ENCODE data around the gene INTS7. TPM values are rescaled to one million over a fixed set of nuclear protein-coding genes. Genes with fewer than 3 reads are reported as not detected.

The INTS7 gene
- total RNA-seq, 1 donor from 2014 or later, result 9.5 TPM

DNA sequence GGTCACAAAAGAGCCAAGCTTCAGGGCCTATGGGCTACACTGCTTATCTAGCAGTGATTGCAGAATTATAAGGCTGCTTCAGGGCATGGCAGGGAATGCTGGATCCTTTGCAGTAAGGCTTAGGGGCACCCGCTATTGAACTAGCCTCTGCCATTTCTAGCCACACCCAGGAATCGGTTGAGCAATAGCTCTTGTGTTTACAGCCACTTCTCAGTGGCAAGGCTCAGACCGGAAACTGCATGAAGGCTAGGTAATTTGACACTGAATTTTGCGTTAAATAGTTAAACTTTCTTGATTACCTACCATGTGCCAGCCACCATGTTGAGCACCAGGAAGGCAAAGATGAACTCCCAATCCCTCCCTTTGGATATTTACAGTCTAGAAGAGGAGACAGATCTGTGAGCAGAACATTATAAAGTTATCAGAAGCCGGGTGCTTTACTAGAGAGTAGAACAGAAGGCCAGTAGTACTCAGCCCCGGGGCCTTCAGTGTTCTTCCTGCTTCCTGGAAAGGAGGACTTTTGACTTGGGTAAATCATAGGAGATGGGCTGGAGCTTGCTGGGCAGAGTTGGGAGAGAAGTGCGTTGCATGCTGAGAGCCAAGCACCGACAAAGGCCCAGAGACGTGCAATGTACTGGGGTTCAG lies 106.2 kb downstream of the INTS7 start:
- no peaks in the 10 kb centered on the region for H3K36me3 ChIP-seq
- DNase-seq, result no peak
- no peaks in the 10 kb centered on the region for H3K9me3 ChIP-seq (replicated peaks)

DNA sequence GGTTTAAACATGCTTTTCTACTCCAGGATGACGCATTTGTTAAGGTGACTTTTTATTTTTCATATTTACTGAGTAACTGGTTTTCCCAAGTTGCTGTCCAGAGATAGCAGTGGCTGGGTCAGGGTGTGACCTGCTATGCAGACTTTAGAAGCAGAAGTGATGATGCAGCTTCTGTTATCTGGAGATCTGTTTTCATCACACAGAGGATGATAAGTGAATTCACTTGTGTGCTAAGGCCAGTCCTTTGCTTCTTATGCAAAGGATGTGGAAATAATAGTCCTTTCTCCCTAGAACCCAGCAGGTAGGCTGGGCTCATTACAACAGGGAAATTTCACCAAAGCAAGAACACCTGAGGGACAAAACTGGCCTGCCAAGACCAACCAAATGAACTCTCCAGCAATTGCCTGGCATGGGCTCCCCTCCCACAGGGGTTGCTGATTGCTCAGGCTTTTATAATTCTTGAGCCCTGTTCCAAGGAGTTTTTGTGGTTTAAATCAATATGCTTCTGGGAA lies 107.0 kb downstream of the INTS7 start:
- peaks cover 7% of the 10 kb centered on the region for H3K27me3 ChIP-seq (ENCODE audit: low read depth)
- no peak overlapping the region for H3K27ac ChIP-seq (replicated peaks)
- H3K4me1 ChIP-seq, result peaks cover 11% of the 10 kb centered on the region
- no peaks in the 10 kb centered on the region for H3K36me3 ChIP-seq
- no peak for DNase-seq
- no peak overlapping the region for H3K4me3 ChIP-seq
- TF ChIP-seq, protein P1, sequence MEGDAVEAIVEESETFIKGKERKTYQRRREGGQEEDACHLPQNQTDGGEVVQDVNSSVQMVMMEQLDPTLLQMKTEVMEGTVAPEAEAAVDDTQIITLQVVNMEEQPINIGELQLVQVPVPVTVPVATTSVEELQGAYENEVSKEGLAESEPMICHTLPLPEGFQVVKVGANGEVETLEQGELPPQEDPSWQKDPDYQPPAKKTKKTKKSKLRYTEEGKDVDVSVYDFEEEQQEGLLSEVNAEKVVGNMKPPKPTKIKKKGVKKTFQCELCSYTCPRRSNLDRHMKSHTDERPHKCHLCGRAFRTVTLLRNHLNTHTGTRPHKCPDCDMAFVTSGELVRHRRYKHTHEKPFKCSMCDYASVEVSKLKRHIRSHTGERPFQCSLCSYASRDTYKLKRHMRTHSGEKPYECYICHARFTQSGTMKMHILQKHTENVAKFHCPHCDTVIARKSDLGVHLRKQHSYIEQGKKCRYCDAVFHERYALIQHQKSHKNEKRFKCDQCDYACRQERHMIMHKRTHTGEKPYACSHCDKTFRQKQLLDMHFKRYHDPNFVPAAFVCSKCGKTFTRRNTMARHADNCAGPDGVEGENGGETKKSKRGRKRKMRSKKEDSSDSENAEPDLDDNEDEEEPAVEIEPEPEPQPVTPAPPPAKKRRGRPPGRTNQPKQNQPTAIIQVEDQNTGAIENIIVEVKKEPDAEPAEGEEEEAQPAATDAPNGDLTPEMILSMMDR (IDR thresholded peaks at IDR 0.05; ENCODE audit: borderline replicate concordance), result no peak
- intact Hi-C loops (cut with micrococcal nuclease), result no loop called here
- no peaks in the 10 kb centered on the region for H3K9me3 ChIP-seq (replicated peaks)

More for the DNA sequence above, 106.2 kb downstream of the INTS7 start:
- H3K4me3 ChIP-seq, result no peak overlapping the region
- intact Hi-C loops (cut with micrococcal nuclease), result no loop called here
- peaks cover 7% of the 10 kb centered on the region for H3K27me3 ChIP-seq (ENCODE audit: low read depth)
- TF ChIP-seq, protein P1 (IDR thresholded peaks at IDR 0.05; ENCODE audit: borderline replicate concordance), result no peak
- peaks cover 11% of the 10 kb centered on the region for H3K4me1 ChIP-seq
- H3K27ac ChIP-seq (replicated peaks), result no peak overlapping the region

DNA sequence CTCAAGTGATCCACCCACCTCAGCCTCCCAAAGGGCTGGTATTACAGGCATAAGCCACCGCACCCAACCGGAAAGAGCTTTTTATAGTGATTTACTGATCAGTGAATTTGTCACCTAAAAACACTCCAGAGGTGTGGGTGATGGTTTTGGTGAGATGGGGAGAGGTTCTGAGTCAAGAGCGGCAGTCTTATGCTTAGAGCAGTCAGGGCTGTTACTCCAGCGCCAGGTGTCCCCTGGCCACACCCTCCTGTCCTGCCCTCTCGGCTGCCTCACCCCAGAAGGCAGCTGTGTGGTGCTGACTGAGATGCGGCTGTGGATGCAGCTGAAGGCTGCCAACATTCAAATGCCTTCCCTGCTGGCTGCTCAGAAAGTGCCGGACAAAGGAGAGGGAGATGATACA lies 110.3 kb downstream of the INTS7 start:
- DNase-seq, result no peak
- TF ChIP-seq, protein P1 (IDR thresholded peaks at IDR 0.05; ENCODE audit: borderline replicate concordance), result no peak
- intact Hi-C loops (cut with micrococcal nuclease), result no loop called here
- no peak overlapping the region for H3K27ac ChIP-seq (replicated peaks)
- peaks cover 9% of the 10 kb centered on the region for H3K4me1 ChIP-seq
- H3K9me3 ChIP-seq (replicated peaks), result no peaks in the 10 kb centered on the region
- no peaks in the 10 kb centered on the region for H3K36me3 ChIP-seq
- H3K27me3 ChIP-seq (ENCODE audit: low read depth), result no peaks in the 10 kb centered on the region
- no peak overlapping the region for H3K4me3 ChIP-seq

DNA sequence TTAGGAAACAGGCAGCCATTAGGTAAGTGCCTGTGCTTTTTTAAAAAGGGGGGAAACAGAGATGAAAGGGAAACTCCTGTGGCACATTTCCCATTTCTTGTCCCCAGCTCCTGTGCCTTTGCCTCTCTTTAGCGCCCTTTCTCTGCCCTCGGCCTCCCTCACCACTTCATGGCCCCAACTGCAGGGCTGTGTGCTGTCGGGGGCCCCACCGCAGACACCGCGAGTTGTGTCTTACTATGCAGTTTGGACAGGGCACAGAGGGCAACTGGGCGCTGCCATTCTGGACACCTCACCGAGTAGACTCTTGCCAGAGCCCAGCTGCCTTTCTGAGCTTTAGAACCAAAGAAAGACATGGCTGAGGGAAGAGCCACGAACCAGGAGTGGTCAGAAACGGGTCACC lies 111.1 kb downstream of the INTS7 start:
- no peak for DNase-seq
- Histone ChIP-seq H3K9me3 (replicated peaks) (no peaks in the 10 kb centered on the region), H3K36me3 (no peaks in the 10 kb centered on the region), H3K4me1 (peaks cover 12% of the 10 kb centered on the region), H3K27ac (replicated peaks) (no peak overlapping the region), H3K27me3 (ENCODE audit: low read depth) (no peaks in the 10 kb centered on the region), H3K4me3 (no peak overlapping the region)
- TF ChIP-seq, protein P1 (IDR thresholded peaks at IDR 0.05; ENCODE audit: borderline replicate concordance), result no peak
- intact Hi-C loops (cut with micrococcal nuclease), result no loop called here

DNA sequence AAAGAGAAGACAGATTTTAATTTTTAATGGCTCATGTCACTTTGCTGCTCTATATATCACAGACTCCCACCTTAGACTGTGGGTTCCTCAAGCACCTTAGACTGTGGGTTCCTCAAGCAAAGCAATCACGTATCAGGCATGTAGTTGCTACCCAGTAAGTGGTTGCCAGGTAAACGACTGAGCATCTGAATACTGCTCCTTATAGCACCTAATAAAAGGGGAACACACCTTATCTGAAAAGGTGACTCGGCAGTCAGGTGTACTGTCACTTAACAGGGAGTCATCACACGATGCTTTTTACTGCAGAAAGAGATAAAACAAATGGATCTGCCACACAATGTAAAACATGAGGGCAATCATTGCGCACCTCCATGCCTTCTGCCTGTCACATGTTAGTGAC lies 112.3 kb downstream of the INTS7 start:
- H3K4me1 ChIP-seq, result peaks cover 12% of the 10 kb centered on the region
- TF ChIP-seq, protein P1 (IDR thresholded peaks at IDR 0.05; ENCODE audit: borderline replicate concordance), result no peak
- H3K4me3 ChIP-seq, result no peak overlapping the region
- H3K36me3 ChIP-seq, result no peaks in the 10 kb centered on the region
- H3K9me3 ChIP-seq (replicated peaks), result no peaks in the 10 kb centered on the region
- intact Hi-C loops (cut with micrococcal nuclease), result no loop called here
- no peak for DNase-seq
- H3K27ac ChIP-seq (replicated peaks), result no peak overlapping the region
- no peaks in the 10 kb centered on the region for H3K27me3 ChIP-seq (ENCODE audit: low read depth)

All from left ventricle myocardium inferior (tissue), 1 donor.